Activated CD4-positive, alpha-beta memory T cell treated with anti-CD3 and anti-CD28 coated beads for 36 hours (primary cell): ENCODE results near the gene MVP. TPM values are rescaled to one million over a fixed set of nuclear protein-coding genes. Genes with fewer than 3 reads are reported as not detected.

ENCODE experiments used
- CTCF ChIA-PET: fragments of 350-600 bp; sonication (Branson Sonifier 250); formaldehyde crosslinking; loops from one replicate; lab custom pipeline; 2021; ENCODE audit warnings: antibody characterized with exemption, inconsistent platforms; lab: Charles Lee
- POLR2A ChIA-PET: fragments of 350-600 bp; sonication (Branson Sonifier 250); formaldehyde crosslinking; loops from one replicate; lab custom pipeline; 2021; ENCODE audit warnings: antibody characterized with exemption; lab: Charles Lee
- DNase-seq: peaks from one replicate; pipeline ENCODE4 v3.0.0-alpha.2; 2020
- H3K27ac Mint-ChIP-seq: one replicate; pipeline ENCODE4 v1.8.0; 2021; ENCODE audit warnings: mixed read lengths
- H3K27me3 Mint-ChIP-seq: one replicate; pipeline ENCODE4 v1.8.0; 2021; ENCODE audit warnings: mixed read lengths
- H3K36me3 Mint-ChIP-seq: one replicate; pipeline ENCODE4 v1.8.0; 2021; ENCODE audit warnings: mixed read lengths
- H3K4me1 Mint-ChIP-seq: one replicate; pipeline ENCODE4 v1.8.0; 2021; ENCODE audit warnings: low read depth, mixed read lengths
- H3K4me3 Mint-ChIP-seq: one replicate; pipeline ENCODE4 v1.8.0; 2021; ENCODE audit warnings: mild to moderate bottlenecking, mixed read lengths
- H3K9me3 Mint-ChIP-seq: one replicate; pipeline ENCODE4 v1.8.0; 2021; ENCODE audit warnings: mixed read lengths
- intact Hi-C: fragments of 100-400 bp; cut with micrococcal nuclease; formaldehyde crosslinking; loops from one replicate; pipeline ENCODE4 v1.15.1; 2023
- total RNA-seq, 2 experiments: library from RNA; stranded (reverse); gene quantifications; one replicate each; pipeline ENCODE4 v1.2.3, GENCODE V29; 2021

Gene MVP
- total RNA-seq, 2 experiments from 2014 or later = 149 to 156 TPM

- peaks cover 27% of the 10 kb centered on the region for H3K36me3 Mint-ChIP-seq
- H3K27ac Mint-ChIP-seq = peak overlapping the region; percentile 30
- peaks cover 6% of the 10 kb centered on the region for H3K4me1 Mint-ChIP-seq
- H3K4me3 Mint-ChIP-seq = no peak overlapping the region
- no peaks in the 10 kb centered on the region for H3K9me3 Mint-ChIP-seq
- H3K27me3 Mint-ChIP-seq = no peaks in the 10 kb centered on the region
- DNase-seq = no peak
- POLR2A ChIA-PET = no interaction called here
- CTCF ChIA-PET = interaction anchor here (1.1 to 1.2 kb wide), 2 partner anchors 8 to 36 kb away, joined by 3 to 4 read pairs; no protein-coding TSS in a partner anchor
- intact Hi-C loops = no loop called here
Measured at GRCh38 chr16:29843931-29844330, 23.7 kb downstream of the MVP start.

GRCh38 chr16:29844575-29845331 is 24.5 kb downstream of the MVP start:
- intact Hi-C loops = no loop called here
- H3K27me3 Mint-ChIP-seq = no peaks in the 10 kb centered on the region
- POLR2A ChIA-PET = no interaction called here
- DNase-seq = no peak
- H3K4me3 Mint-ChIP-seq = no peak overlapping the region
- peaks cover 6% of the 10 kb centered on the region for H3K4me1 Mint-ChIP-seq
- no peak overlapping the region for H3K27ac Mint-ChIP-seq
- H3K9me3 Mint-ChIP-seq = no peaks in the 10 kb centered on the region
- CTCF ChIA-PET = interaction anchor here (0.6 to 2.2 kb wide), 2 partner anchors 41 to 187 kb away, joined by 3 to 5 read pairs; no protein-coding TSS in a partner anchor
- H3K36me3 Mint-ChIP-seq = peaks cover 24% of the 10 kb centered on the region

- intact Hi-C loops = no loop called here
- H3K36me3 Mint-ChIP-seq = peaks cover 22% of the 10 kb centered on the region
- CTCF ChIA-PET = interaction anchor here (1.8 to 2.2 kb wide), 2 partner anchors 26 to 186 kb away, joined by 5 to 6 read pairs; partner anchors contain the start of gene MVP
- no peak overlapping the region for H3K27ac Mint-ChIP-seq
- H3K4me3 Mint-ChIP-seq = no peak overlapping the region
- no peaks in the 10 kb centered on the region for H3K9me3 Mint-ChIP-seq
- peaks cover 6% of the 10 kb centered on the region for H3K4me1 Mint-ChIP-seq
- POLR2A ChIA-PET = no interaction called here
- no peak for DNase-seq
- no peaks in the 10 kb centered on the region for H3K27me3 Mint-ChIP-seq
Measured at GRCh38 chr16:29845656-29846055, 25.4 kb downstream of the MVP start.

GRCh38 chr16:29848420-29849297 is 28.4 kb downstream of the MVP start:
- intact Hi-C loops = loop anchor here (1.0 to 2.0 kb wide), 3 partner anchors 28 to 148 kb away; partner anchors contain the start of gene MVP
- POLR2A ChIA-PET = interaction anchor here (1.0 to 2.4 kb wide), 7 partner anchors 9 to 148 kb away, joined by 4 to 12 read pairs (median 5); partner anchors contain the start of genes MVP and PAGR1
- H3K27ac Mint-ChIP-seq = no peak overlapping the region
- no peaks in the 10 kb centered on the region for H3K9me3 Mint-ChIP-seq
- no peaks in the 10 kb centered on the region for H3K27me3 Mint-ChIP-seq
- DNase-seq = peak; percentile 88
- CTCF ChIA-PET = interaction anchor here (0.6 to 4.0 kb wide), 58 partner anchors 8 to 229 kb away, joined by 3 to 97 read pairs (median 4); partner anchors contain the start of genes ASPHD1, CDIPT, DOC2A and INO80E
- H3K36me3 Mint-ChIP-seq = peaks cover 16% of the 10 kb centered on the region
- no peak overlapping the region for H3K4me3 Mint-ChIP-seq
- H3K4me1 Mint-ChIP-seq = peaks cover 6% of the 10 kb centered on the region

GRCh38 chr16:29849505-29849904 is 29.2 kb downstream of the MVP start:
- no peak for DNase-seq
- no peak overlapping the region for H3K27ac Mint-ChIP-seq
- CTCF ChIA-PET = interaction anchor here (0.9 to 4.0 kb wide), 17 partner anchors 11 to 158 kb away, joined by 3 to 97 read pairs (median 8); partner anchors contain the start of genes CDIPT, MVP and PAGR1
- no peaks in the 10 kb centered on the region for H3K27me3 Mint-ChIP-seq
- intact Hi-C loops = loop anchor here (2.0 kb wide), 1 partner anchor 29 kb away; the partner anchor contains the start of gene MVP
- H3K9me3 Mint-ChIP-seq = no peaks in the 10 kb centered on the region
- peaks cover 6% of the 10 kb centered on the region for H3K4me1 Mint-ChIP-seq
- H3K36me3 Mint-ChIP-seq = peaks cover 14% of the 10 kb centered on the region
- H3K4me3 Mint-ChIP-seq = no peak overlapping the region
- POLR2A ChIA-PET = interaction anchor here (1.0 to 2.4 kb wide), 5 partner anchors 8 to 148 kb away, joined by 4 to 12 read pairs (median 5); partner anchors contain the start of gene PAGR1

GRCh38 chr16:29850998-29851397 is 30.7 kb downstream of the MVP start:
- peaks cover 11% of the 10 kb centered on the region for H3K36me3 Mint-ChIP-seq
- H3K4me3 Mint-ChIP-seq = no peak overlapping the region
- ChIA-PET POLR2A (no interaction called here), CTCF (interaction anchor here (0.6 to 3.6 kb wide), 3 partner anchors 24 to 184 kb away, joined by 3 to 62 read pairs (median 4); partner anchors contain the start of gene PAGR1)
- DNase-seq = no peak
- H3K27me3 Mint-ChIP-seq = no peaks in the 10 kb centered on the region
- peaks cover 9% of the 10 kb centered on the region for H3K4me1 Mint-ChIP-seq
- H3K27ac Mint-ChIP-seq = no peak overlapping the region
- H3K9me3 Mint-ChIP-seq = no peaks in the 10 kb centered on the region
- intact Hi-C loops = no loop called here

- intact Hi-C loops = no loop called here
- Mint-ChIP-seq H3K9me3 (no peaks in the 10 kb centered on the region), H3K27ac (no peak overlapping the region), H3K4me1 (peaks cover 9% of the 10 kb centered on the region), H3K36me3 (peaks cover 6% of the 10 kb centered on the region), H3K4me3 (no peak overlapping the region), H3K27me3 (no peaks in the 10 kb centered on the region)
- CTCF ChIA-PET = interaction anchor here (0.9 to 1.3 kb wide), 2 partner anchors 9 to 11 kb away, joined by 3 to 4 read pairs; partner anchors contain the start of gene CDIPT
- DNase-seq = no peak
- POLR2A ChIA-PET = interaction anchor here (1.1 kb wide), 1 partner anchor 142 kb away, joined by 3 read pairs; no protein-coding TSS in a partner anchor
Measured at GRCh38 chr16:29852654-29853053, 32.4 kb downstream of the MVP start.

GRCh38 chr16:29854520-29855100 is 34.3 kb downstream of the MVP start:
- POLR2A ChIA-PET = no interaction called here
- H3K4me1 Mint-ChIP-seq = peaks cover 4% of the 10 kb centered on the region

GRCh38 chr16:29857133-29857760 is 37.0 kb downstream of the MVP start:
- POLR2A ChIA-PET = interaction anchor here (0.6 to 1.9 kb wide), 3 partner anchors 8 to 198 kb away, joined by 3 to 5 read pairs (median 4); no protein-coding TSS in a partner anchor

More at GRCh38 chr16:29854520-29855100, 34.3 kb downstream of the MVP start:
- H3K9me3 Mint-ChIP-seq = no peaks in the 10 kb centered on the region
- intact Hi-C loops = no loop called here
- no peak for DNase-seq
- no peak overlapping the region for H3K27ac Mint-ChIP-seq
- no peak overlapping the region for H3K4me3 Mint-ChIP-seq
- peaks cover 6% of the 10 kb centered on the region for H3K36me3 Mint-ChIP-seq
- no peaks in the 10 kb centered on the region for H3K27me3 Mint-ChIP-seq
- CTCF ChIA-PET = interaction anchor here (1.6 kb wide), 1 partner anchor 154 kb away, joined by 6 read pairs; no protein-coding TSS in a partner anchor

GRCh38 chr16:29858149-29858849 is 38.0 kb downstream of the MVP start:
- no peak overlapping the region for H3K4me3 Mint-ChIP-seq
- H3K27ac Mint-ChIP-seq = no peak overlapping the region
- H3K36me3 Mint-ChIP-seq = peaks cover 6% of the 10 kb centered on the region
- H3K27me3 Mint-ChIP-seq = no peaks in the 10 kb centered on the region
- H3K4me1 Mint-ChIP-seq = peaks cover 20% of the 10 kb centered on the region
- ChIA-PET POLR2A (interaction anchor here (1.9 kb wide), 1 partner anchor 10 kb away, joined by 5 read pairs; no protein-coding TSS in a partner anchor), CTCF (interaction anchor here (1.4 kb wide), 1 partner anchor 10 kb away, joined by 5 read pairs; no protein-coding TSS in a partner anchor)
- H3K9me3 Mint-ChIP-seq = no peaks in the 10 kb centered on the region
- intact Hi-C loops = no loop called here
- no peak for DNase-seq

More at GRCh38 chr16:29857133-29857760, 37.0 kb downstream of the MVP start:
- Mint-ChIP-seq H3K36me3 (peaks cover 6% of the 10 kb centered on the region), H3K4me3 (no peak overlapping the region), H3K9me3 (no peaks in the 10 kb centered on the region), H3K27me3 (no peaks in the 10 kb centered on the region), H3K4me1 (peaks cover 20% of the 10 kb centered on the region), H3K27ac (no peak overlapping the region)
- CTCF ChIA-PET = interaction anchor here (1.2 to 2.0 kb wide), 2 partner anchors 9 to 166 kb away, joined by 4 to 8 read pairs; no protein-coding TSS in a partner anchor
- intact Hi-C loops = no loop called here
- no peak for DNase-seq
